SK-N-SH (cell line): ENCODE data around the gene CFAP57. TPM values are rescaled to one million over a fixed set of nuclear protein-coding genes. Genes with fewer than 3 reads are reported as not detected.

Experiments used
- CTCF ChIA-PET: fragments of 300-600, 350-600 bp; formaldehyde crosslinking; extraction: SDS; loops from one replicate; lab custom pipeline; 2021; lab: Yijun Ruan, JAX
- POLR2A ChIA-PET: fragments of 350-600 bp; sonication (Branson Sonifier 250); formaldehyde crosslinking; extraction: SDS; loops from one replicate; lab custom pipeline; 2020; ENCODE audit warnings: antibody characterized with exemption, inconsistent platforms; lab: Yijun Ruan, JAX
- DNase-seq: peaks from one replicate; pipeline ENCODE4 v3.0.0; 2012
- H2AFZ ChIP-seq: fragments of 200-600 bp; sonication (generic); 2 replicates; pipeline ENCODE4 v1.8.1; 2016; ENCODE audit warnings: antibody characterized with exemption, mild to moderate bottlenecking, low read depth
- H3F3A ChIP-seq: fragments of 200-600 bp; sonication (generic); replicated peaks from 2 replicates; pipeline ENCODE3; 2016; ENCODE audit warnings: antibody characterized with exemption, mild to moderate bottlenecking; ENCODE audit not compliant: insufficient read depth
- H3K27ac ChIP-seq, 2 experiments: fragments of 200-500 bp in 1 of 2; fragments of 200-600 bp in 1 of 2; sonication (Bioruptor generic) in 1 of 2; sonication (generic), shearing (Covaris generic) in 1 of 2; 2 replicates each; pipeline versions ENCODE4 v1.5.1 to v1.6.1; 2014 to 2016; ENCODE audit warnings: low read depth in 2 of 2, inconsistent platforms in 1 of 2, low read length in 1 of 2, mild to moderate bottlenecking in 1 of 2, mixed read lengths in 1 of 2
- H3K27me3 ChIP-seq: fragments of 200-600 bp; sonication (generic), shearing (Covaris generic); 2 replicates; pipeline ENCODE4 v1.6.1; 2016; ENCODE audit warnings: mixed run types; ENCODE audit not compliant: insufficient read depth
- H3K36me3 ChIP-seq, 2 experiments: fragments of 200-500 bp in 1 of 2; fragments of 200-600 bp in 1 of 2; sonication (Bioruptor generic) in 1 of 2; sonication (generic) in 1 of 2; replicated peaks in 1 of 2; 2 replicates each; pipeline versions ENCODE3 to v1.5.1; 2014 to 2016; ENCODE audit warnings: low read length in 1 of 2, mild to moderate bottlenecking in 1 of 2; ENCODE audit not compliant: insufficient read depth in 2 of 2, control insufficient read depth in 1 of 2
- H3K4me1 ChIP-seq, 2 experiments: fragments of 200-500 bp in 1 of 2; fragments of 200-600 bp in 1 of 2; sonication (Bioruptor generic) in 1 of 2; sonication (generic), shearing (Covaris generic) in 1 of 2; 2 replicates each; pipeline versions ENCODE4 v1.5.1 to v1.6.1; 2014 to 2016; ENCODE audit warnings: low read depth in 1 of 2, low read length in 1 of 2, mixed run types in 1 of 2; ENCODE audit not compliant: insufficient read depth in 2 of 2, control insufficient read depth in 1 of 2
- H3K4me2 ChIP-seq: fragments of 200-600 bp; sonication (generic), shearing (Covaris generic); 2 replicates; pipeline ENCODE4 v1.6.1; 2017; ENCODE audit warnings: mixed run types
- H3K4me3 ChIP-seq, 2 experiments: fragments of 200-500 bp in 1 of 2; fragments of 200-600 bp in 1 of 2; sonication (Bioruptor generic) in 1 of 2; sonication (generic), shearing (Covaris generic) in 1 of 2; 2 replicates each; pipeline versions ENCODE4 v1.5.1 to v1.8.1; 2014 to 2016; ENCODE audit warnings: low read depth in 2 of 2, inconsistent platforms in 1 of 2, low read length in 1 of 2, mild to moderate bottlenecking in 1 of 2, mixed read lengths in 1 of 2, moderate library complexity in 1 of 2
- H3K79me2 ChIP-seq: fragments of 200-600 bp; sonication (generic); 2 replicates; pipeline ENCODE4 v1.8.1; 2017; ENCODE audit warnings: mild to moderate bottlenecking; ENCODE audit not compliant: insufficient read depth
- H3K9ac ChIP-seq: fragments of 200-600 bp; sonication (generic); 2 replicates; pipeline ENCODE4 v1.6.1; 2017; ENCODE audit warnings: mixed run types
- H3K9me2 ChIP-seq: fragments of 200-600 bp; sonication (generic); 2 replicates; pipeline ENCODE4 v1.6.1; 2017; ENCODE audit warnings: mixed run types
- H3K9me3 ChIP-seq: fragments of 200-600 bp; sonication (generic); 2 replicates; pipeline ENCODE4 v1.6.1; 2017; ENCODE audit warnings: mixed run types, mild to moderate bottlenecking, moderate library complexity
- H4K20me1 ChIP-seq: fragments of 200-600 bp; sonication (generic); 2 replicates; pipeline ENCODE4 v1.6.1; 2017; ENCODE audit warnings: mild to moderate bottlenecking, mixed run types; ENCODE audit not compliant: insufficient read depth
- EZH2phosphoT487 ChIP-seq: fragments of 200-600 bp; sonication (generic); IDR thresholded peaks from 2 replicates; pipeline ENCODE4 v1.6.1; 2017; ENCODE audit warnings: low read depth, mixed run types, mild to moderate bottlenecking, antibody characterized with exemption, moderate library complexity, borderline replicate concordance
- FOSL2 ChIP-seq: IDR thresholded peaks from 2 replicates; pipeline ENCODE4 v1.4.0; 2012; ENCODE audit warnings: low read depth, mild to moderate bottlenecking, moderate library complexity, borderline replicate concordance
- MAX ChIP-seq: IDR thresholded peaks from 2 replicates; pipeline ENCODE4 v1.4.0; 2012; ENCODE audit warnings: low read depth
- USF1 ChIP-seq: IDR thresholded peaks from 2 replicates; pipeline ENCODE4 v1.4.0; 2012; ENCODE audit warnings: low read depth, borderline replicate concordance
- WGBS: methylation state at CpG from one replicate; pipeline ENCODE4 v1.1.6; 2017; ENCODE audit warnings: low lambda C conversion rate; 5-methylcytosine and 5-hydroxymethylcytosine counted together
- polyA plus RNA-seq, 3 experiments: library from polyadenylated mRNA; depleted of rRNA; stranded (reverse); fragments of >200 nt; gene quantifications; 2 replicates each; pipeline ENCODE4 v1.2.3, GENCODE V29; 2012
- TF ChIP-seq, protein P1 (sequence below): IDR thresholded peaks from 2 replicates; pipeline ENCODE4 v1.6.1; 2012; ENCODE audit warnings: mild to moderate bottlenecking, low read depth, low read length, moderate library complexity

Gene CFAP57
- polyA plus RNA-seq, 1 of the 3 experiments (the other 2 are of a cell fraction): 0.36 TPM

GRCh38 chr1:43277116-43277876 lies 105.2 kb downstream of the CFAP57 start:
- H3K9me2 ChIP-seq: no peaks in the 10 kb centered on the region
- H3K4me2 ChIP-seq: no peak overlapping the region
- POLR2A ChIA-PET: no interaction called here
- H3K79me2 ChIP-seq: no peaks in the 10 kb centered on the region
- H3K27me3 ChIP-seq: peaks cover 11% of the 10 kb centered on the region; the same call in 1 of the 2 replicates
- H3K27ac ChIP-seq: no peak overlapping the region
- no peak overlapping the region for H3K4me3 ChIP-seq
- no peaks in the 10 kb centered on the region for H3F3A ChIP-seq
- no peak for DNase-seq
- WGBS: 54% methylated on average over 7 of the region's 7 CpGs
- no peaks in the 10 kb centered on the region for H4K20me1 ChIP-seq
- no peaks in the 10 kb centered on the region; a peak in 1 of 4 replicates for H3K4me1 ChIP-seq
- H3K9ac ChIP-seq: no peak overlapping the region
- H3K9me3 ChIP-seq: no peaks in the 10 kb centered on the region
- H3K36me3 ChIP-seq: no peaks in the 10 kb centered on the region
- TF ChIP-seq USF1 (no peak), MAX (no peak), FOSL2 (no peak)
- CTCF ChIA-PET: interaction anchor here (0.8 to 1.9 kb wide), 3 partner anchors 11 to 50 kb away, joined by 3 to 5 read pairs (median 4); no protein-coding TSS in a partner anchor
- no peak overlapping the region for H2AFZ ChIP-seq

GRCh38 chr1:43279161-43279560 lies 107.0 kb downstream of the CFAP57 start:
- TF ChIP-seq EZH2phosphoT487: no peak
- H3K9ac ChIP-seq: no peak overlapping the region
- DNase-seq: no peak
- no peaks in the 10 kb centered on the region for H3K79me2 ChIP-seq
- ChIA-PET POLR2A (no interaction called here), CTCF (no interaction called here)
- no peak overlapping the region for H3K27ac ChIP-seq
- no peaks in the 10 kb centered on the region for H3K9me3 ChIP-seq
- H2AFZ ChIP-seq: no peak overlapping the region
- H3K36me3 ChIP-seq: no peaks in the 10 kb centered on the region
- no peaks in the 10 kb centered on the region for H4K20me1 ChIP-seq
- peaks cover 11% of the 10 kb centered on the region; the same call in 1 of the 2 replicates for H3K27me3 ChIP-seq
- no peaks in the 10 kb centered on the region for H3F3A ChIP-seq
- H3K4me3 ChIP-seq: no peak overlapping the region
- H3K4me2 ChIP-seq: no peak overlapping the region
- no peaks in the 10 kb centered on the region; a peak in 1 of 4 replicates for H3K4me1 ChIP-seq
- H3K9me2 ChIP-seq: no peaks in the 10 kb centered on the region
- 56% methylated on average over 1 of the region's 5 CpGs for WGBS

DNA sequence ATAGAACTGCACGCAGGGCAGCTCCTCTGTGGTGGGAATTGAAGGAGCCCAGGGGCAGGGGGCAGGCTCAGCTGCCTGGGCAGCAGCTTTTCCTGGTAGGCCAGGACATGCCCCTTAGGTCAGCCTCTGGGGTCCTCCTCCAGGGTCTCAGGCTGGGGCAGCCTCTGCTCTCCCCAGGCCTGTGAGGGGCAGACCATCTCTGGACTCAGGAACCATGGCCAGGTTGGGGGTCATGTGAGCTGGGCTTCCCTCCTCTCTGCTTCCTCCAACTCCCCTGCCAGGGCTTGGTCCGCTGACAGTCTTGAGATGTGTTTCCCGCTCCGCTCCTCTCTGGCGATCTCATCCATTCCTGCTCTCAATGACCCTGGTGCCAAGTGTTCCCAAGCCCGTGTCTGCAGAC lies 107.5 kb downstream of the CFAP57 start:
- CTCF ChIA-PET: no interaction called here
- H3K79me2 ChIP-seq: no peaks in the 10 kb centered on the region
- H4K20me1 ChIP-seq: no peaks in the 10 kb centered on the region
- H3K4me3 ChIP-seq: no peak overlapping the region
- TF ChIP-seq, protein P1, sequence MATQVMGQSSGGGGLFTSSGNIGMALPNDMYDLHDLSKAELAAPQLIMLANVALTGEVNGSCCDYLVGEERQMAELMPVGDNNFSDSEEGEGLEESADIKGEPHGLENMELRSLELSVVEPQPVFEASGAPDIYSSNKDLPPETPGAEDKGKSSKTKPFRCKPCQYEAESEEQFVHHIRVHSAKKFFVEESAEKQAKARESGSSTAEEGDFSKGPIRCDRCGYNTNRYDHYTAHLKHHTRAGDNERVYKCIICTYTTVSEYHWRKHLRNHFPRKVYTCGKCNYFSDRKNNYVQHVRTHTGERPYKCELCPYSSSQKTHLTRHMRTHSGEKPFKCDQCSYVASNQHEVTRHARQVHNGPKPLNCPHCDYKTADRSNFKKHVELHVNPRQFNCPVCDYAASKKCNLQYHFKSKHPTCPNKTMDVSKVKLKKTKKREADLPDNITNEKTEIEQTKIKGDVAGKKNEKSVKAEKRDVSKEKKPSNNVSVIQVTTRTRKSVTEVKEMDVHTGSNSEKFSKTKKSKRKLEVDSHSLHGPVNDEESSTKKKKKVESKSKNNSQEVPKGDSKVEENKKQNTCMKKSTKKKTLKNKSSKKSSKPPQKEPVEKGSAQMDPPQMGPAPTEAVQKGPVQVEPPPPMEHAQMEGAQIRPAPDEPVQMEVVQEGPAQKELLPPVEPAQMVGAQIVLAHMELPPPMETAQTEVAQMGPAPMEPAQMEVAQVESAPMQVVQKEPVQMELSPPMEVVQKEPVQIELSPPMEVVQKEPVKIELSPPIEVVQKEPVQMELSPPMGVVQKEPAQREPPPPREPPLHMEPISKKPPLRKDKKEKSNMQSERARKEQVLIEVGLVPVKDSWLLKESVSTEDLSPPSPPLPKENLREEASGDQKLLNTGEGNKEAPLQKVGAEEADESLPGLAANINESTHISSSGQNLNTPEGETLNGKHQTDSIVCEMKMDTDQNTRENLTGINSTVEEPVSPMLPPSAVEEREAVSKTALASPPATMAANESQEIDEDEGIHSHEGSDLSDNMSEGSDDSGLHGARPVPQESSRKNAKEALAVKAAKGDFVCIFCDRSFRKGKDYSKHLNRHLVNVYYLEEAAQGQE: no peak
- H2AFZ ChIP-seq: no peak overlapping the region
- 73% methylated on average over 5 of the region's 6 CpGs for WGBS
- H3K4me1 ChIP-seq: no peaks in the 10 kb centered on the region
- peaks cover 11% of the 10 kb centered on the region; the same call in 1 of the 2 replicates for H3K27me3 ChIP-seq
- H3K36me3 ChIP-seq: no peaks in the 10 kb centered on the region
- H3F3A ChIP-seq: no peaks in the 10 kb centered on the region
- H3K27ac ChIP-seq: no peak overlapping the region
- POLR2A ChIA-PET: interaction anchor here (0.6 kb wide), 1 partner anchor 119 kb away, joined by 4 read pairs; no protein-coding TSS in a partner anchor
- no peaks in the 10 kb centered on the region for H3K9me2 ChIP-seq
- no peak overlapping the region for H3K4me2 ChIP-seq
- DNase-seq: no peak
- H3K9ac ChIP-seq: no peak overlapping the region
- no peaks in the 10 kb centered on the region for H3K9me3 ChIP-seq
